Stimulated activated CD4-positive, alpha-beta T cell treated with anti-CD3 and anti-CD28 coated beads, Interleukin-4, amount 100 ng/mL, for 48 hours (primary cell): ENCODE data around the gene RPL15.

Source experiments
- DNase-seq, 2 donors: peaks; one replicate each; pipeline ENCODE4 v3.0.0-alpha.2; 2020; ENCODE audit warnings: low read depth in 2 of 2

RPL15 gene

DNA sequence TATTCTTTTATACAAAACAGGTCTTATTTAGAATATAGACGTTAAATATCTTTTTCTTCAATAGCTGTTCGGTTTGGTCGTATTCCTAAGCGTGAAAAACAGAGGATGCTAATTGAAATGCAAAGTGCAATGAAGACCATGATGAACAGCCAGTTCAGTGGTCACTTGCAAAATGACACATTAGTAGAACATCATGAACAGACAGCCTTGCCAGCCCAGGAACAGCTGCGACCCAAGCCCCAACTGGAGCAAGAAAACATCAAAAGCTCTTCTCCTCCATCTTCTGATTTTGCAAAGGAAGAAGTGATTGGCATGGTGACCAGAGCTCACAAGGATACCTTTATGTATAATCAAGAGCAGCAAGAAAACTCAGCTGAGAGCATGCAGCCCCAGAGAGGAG lies 45.0 kb downstream of the RPL15 start:
- DNase-seq, result no peak

DNA sequence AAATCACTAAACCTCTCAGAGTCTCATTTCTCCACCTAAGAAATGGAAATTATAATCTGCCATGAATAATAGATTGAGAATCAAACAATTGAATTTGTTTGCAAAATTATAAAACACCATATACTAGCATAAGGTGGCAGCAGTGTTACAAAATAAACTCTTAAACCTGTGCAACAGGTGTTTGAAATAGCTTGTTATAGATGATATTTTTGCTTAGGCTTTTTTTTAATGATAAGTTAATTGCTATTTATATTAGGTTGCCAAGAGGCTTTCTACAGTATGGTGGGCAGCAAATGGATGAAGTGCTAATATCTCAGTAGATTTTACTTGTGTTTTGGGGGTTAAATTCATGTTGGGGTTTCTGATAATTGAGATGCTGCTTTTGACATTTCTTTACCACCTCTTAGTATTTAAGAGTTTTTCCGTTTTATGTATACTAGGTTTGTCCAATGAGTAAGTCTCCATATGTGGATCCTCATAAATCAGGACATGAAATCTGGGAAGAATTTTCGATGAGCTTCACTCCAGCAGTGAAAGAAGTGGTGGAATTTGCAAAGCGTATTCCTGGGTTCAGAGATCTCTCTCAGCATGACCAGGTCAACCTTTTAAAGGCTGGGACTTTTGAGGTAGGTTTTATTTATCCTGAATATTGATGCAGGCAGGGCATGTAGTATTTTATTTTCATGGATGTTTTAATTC lies 47.8 kb downstream of the RPL15 start:
- DNase-seq, result no peak

DNA sequence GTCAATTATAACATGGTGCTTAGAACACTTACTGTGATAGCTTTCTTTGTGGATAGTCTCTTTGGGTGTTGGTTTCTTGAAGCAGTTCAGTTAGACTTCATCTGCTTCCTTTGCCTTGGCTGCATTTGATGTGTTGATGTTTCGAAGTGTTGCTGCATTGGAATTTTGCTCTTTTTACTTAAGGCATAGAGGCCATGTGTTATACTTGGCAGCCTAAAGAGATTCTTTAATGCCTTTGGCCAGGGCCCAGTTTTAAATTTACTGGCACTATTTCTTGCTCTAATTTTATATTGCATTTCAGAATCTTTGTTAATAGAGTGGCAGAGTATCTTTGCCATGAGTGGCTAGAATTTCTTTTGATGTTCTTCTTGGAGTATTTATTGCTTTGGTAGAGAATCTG lies 49.4 kb downstream of the RPL15 start:
- no peak for DNase-seq

DNA sequence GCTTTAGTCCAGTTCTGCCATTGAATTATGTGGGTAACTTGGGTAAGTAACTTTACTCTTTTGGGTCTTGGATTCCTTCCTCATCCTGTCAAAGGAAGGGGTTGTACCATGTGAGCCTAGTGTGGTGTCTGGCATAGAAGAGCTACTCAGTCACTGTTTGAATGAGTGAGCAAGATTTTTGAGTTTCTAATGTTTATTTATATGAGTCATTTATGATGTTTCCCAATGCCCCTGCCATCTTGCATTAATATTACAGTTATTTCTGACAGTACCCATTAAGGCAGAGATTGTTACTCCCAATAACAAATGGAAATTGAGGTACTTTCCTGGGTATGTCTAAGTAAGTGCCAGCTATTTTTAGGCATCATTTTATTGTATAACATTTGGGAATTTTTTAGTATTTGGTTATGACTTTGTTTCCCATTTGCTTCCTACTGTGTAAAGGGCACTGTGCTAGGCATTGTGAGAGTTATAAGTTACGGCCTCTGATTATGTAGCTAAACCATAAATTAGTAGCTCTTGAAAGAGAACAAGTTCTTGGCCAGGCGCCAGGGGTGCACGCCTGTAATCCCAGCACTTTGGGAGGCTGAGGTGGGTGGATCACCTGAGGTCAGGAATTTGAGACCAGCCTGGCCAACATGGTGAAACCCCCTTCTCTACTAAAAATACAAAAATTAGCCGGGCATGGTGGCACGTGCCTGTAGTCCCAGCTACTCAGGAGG lies 51.7 kb downstream of the RPL15 start:
- DNase-seq, result no peak

DNA sequence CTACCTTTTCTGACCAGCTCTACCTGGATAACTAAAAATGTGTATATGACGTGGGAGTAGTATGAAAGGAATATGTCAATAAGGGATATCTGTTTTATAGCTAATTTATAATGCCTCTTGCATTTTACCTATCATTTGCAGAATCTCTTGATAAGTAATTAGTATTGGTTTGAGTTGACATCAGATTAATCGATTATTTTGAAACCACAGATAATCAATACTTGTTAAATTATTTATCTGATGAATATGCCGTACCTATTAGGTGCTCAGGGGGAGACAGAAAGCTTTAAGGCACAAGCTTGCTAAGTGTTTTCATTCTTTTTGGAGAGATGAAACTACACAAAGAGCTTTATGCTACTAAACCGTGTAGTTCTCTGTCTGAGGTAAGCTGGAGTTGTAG lies 52.5 kb downstream of the RPL15 start:
- no peak for DNase-seq
